ENCODE data around the gene SAMD1. TPM values are rescaled to one million over a fixed set of nuclear protein-coding genes. Genes with fewer than 3 reads are reported as not detected.

SAMD1 gene
- total and polyA plus RNA-seq, 2 of the 8 experiments (the other 6 are each of a cell fraction or from before 2014, with no cell fraction given) = 40.0 to 100 TPM

- peak overlapping the region; percentile 64; the same call in 1 of the 2 replicates for H2AFZ ChIP-seq (ENCODE audit: low read length)
- no peak for TF ChIP-seq SP4 (IDR thresholded peaks at IDR 0.05; ENCODE audit: low read length)
- TF ChIP-seq MAFK (IDR thresholded peaks at IDR 0.05; ENCODE audit: low read depth, low read length) = no peak
- no peak for TF ChIP-seq CTCF (IDR thresholded peaks at IDR 0.05; ENCODE audit: control extremely low read depth in 1 of 3, insufficient read depth in 1 of 3, low read depth in 1 of 3, low read length in 3 of 3)
- 0 out of 2 replicates have a peak, but pooled peaks have one; percentile 59 for TF ChIP-seq SUZ12 (IDR thresholded peaks at IDR 0.05; ENCODE audit: low read length)
- TF ChIP-seq RBBP5 (IDR thresholded peaks at IDR 0.05; ENCODE audit: borderline replicate concordance, low read depth, low read length) = no peak
- TF ChIP-seq TAF1 (IDR thresholded peaks at IDR 0.05; ENCODE audit: low read depth, low read length) = no peak
- TF ChIP-seq NANOG (IDR thresholded peaks at IDR 0.05; ENCODE audit: insufficient read depth, low read depth, low read length, poor library complexity, severe bottlenecking) = no peak
- TF ChIP-seq KDM4A (IDR thresholded peaks at IDR 0.05; ENCODE audit: low read depth, low read length, severe bottlenecking) = peak; percentile 17
Measured at GRCh38 chr19:14073925-14074838, 16.4 kb downstream of the SAMD1 start.

More at GRCh38 chr19:14073925-14074838, 16.4 kb downstream of the SAMD1 start:
- Histone ChIP-seq H4K91ac (replicated peaks; ENCODE audit: insufficient read length, low read length) (no peak overlapping the region), H3K4ac (replicated peaks; ENCODE audit: insufficient read length, low read depth, low read length) (no peak overlapping the region), H4K20me1 (replicated peaks in 1 of 2; ENCODE audit: control insufficient read depth in 1 of 2, insufficient read depth in 2 of 2, low read length in 2 of 2) (peaks cover 0 to 2% of the 10 kb centered on the region in 2 experiments), H3K56ac (replicated peaks; ENCODE audit: insufficient read length, low read depth, low read length) (no peak overlapping the region), H3K14ac (ENCODE audit: insufficient read length) (no peak overlapping the region), H3K23me2 (ENCODE audit: low read depth, low read length) (peaks cover 18% of the 10 kb centered on the region; the same call in 1 of the 2 replicates), H4K5ac (ENCODE audit: insufficient read length, low read depth, low read length) (no peak overlapping the region), H3K79me1 (ENCODE audit: low read depth, low read length) (no peaks in the 10 kb centered on the region), H3K4me1 (replicated peaks in 1 of 4; ENCODE audit: control insufficient read depth in 3 of 4, insufficient read depth in 4 of 4, low read length in 3 of 4) (peaks cover 0 to 15% (median 9%) of the 10 kb centered on the region in 4 experiments; a peak in 5 of 7 replicates), H2BK5ac (ENCODE audit: low read depth, low read length) (no peak overlapping the region), H2BK120ac (replicated peaks; ENCODE audit: low read depth, low read length) (no peak overlapping the region), H2BK20ac (ENCODE audit: low read length) (no peak overlapping the region), H3K4me2 (ENCODE audit: insufficient read depth in 1 of 2, low read depth in 2 of 2, low read length in 2 of 2) (peak overlapping the region; percentile 57 to 98), H3K23ac (ENCODE audit: insufficient read length) (no peak overlapping the region), H3K9me3 (ENCODE audit: insufficient read depth in 2 of 2, low read depth in 1 of 2, low read length in 1 of 2) (no peaks in the 10 kb centered on the region; a peak in 1 of 4 replicates), H2AK5ac (ENCODE audit: low read depth, low read length) (no peak overlapping the region), H3K18ac (ENCODE audit: extremely low read depth, low read length) (peak overlapping the region; percentile 32; the same call in 1 of the 2 replicates), H4K8ac (ENCODE audit: extremely low read depth, insufficient read depth, low read length) (peak overlapping the region; percentile 62), H3K9ac (replicated peaks in 1 of 4; ENCODE audit: extremely low read depth in 1 of 4, low read depth in 3 of 4, low read length in 3 of 4) (no peak overlapping the region; a peak in 2 of 7 replicates), H2BK15ac (ENCODE audit: low read length) (no peak overlapping the region), H3K36me3 (ENCODE audit: control insufficient read depth in 2 of 4, insufficient read depth in 4 of 4, low read length in 3 of 4) (no peaks in the 10 kb centered on the region), H3K27ac (ENCODE audit: low read depth, low read length) (no peak overlapping the region), H3K79me2 (ENCODE audit: control insufficient read depth in 1 of 2, insufficient read depth in 2 of 2, low read length in 2 of 2) (no peaks in the 10 kb centered on the region), H3K27me3 (replicated peaks in 1 of 4; ENCODE audit: control insufficient read depth in 3 of 4, extremely low read depth in 1 of 4, insufficient read depth in 3 of 4, low read length in 3 of 4) (peaks cover 17 to 40% (median 32%) of the 10 kb centered on the region in 4 experiments), H2BK12ac (ENCODE audit: low read depth, low read length) (no peak overlapping the region), H3K4me3 (ENCODE audit: extremely low read depth in 1 of 4, insufficient read depth in 2 of 4, low read depth in 3 of 4, low read length in 4 of 4) (peak overlapping the region; percentile 42 to 66 (median 50))
- WGBS, 2 experiments (ENCODE audit: extremely low coverage in 1 of 2, insufficient coverage in 1 of 2, insufficient read length in 1 of 2, insufficient replicate concordance in 2 of 2, low coverage in 1 of 2, low lambda C conversion rate in 2 of 2, missing lambda C conversion rate in 1 of 2) = 16% methylated on average over 38 of the region's 44 CpGs; no CpG with 5 or more reads in 1 of the 2 experiments
- no peak for FAIRE-seq
- POLR2A ChIA-PET (ENCODE audit: partially characterized antibody) = interaction anchor here (0.7 to 2.6 kb wide), 5 partner anchors 18 to 193 kb away, joined by 3 to 10 read pairs (median 3); partner anchors contain the start of gene IL27RA
- CTCF ChIA-PET (ENCODE audit: partially characterized antibody) = interaction anchor here (0.6 to 7.0 kb wide), 23 partner anchors 8 to 216 kb away, joined by 3 to 103 read pairs (median 4); partner anchors contain the start of genes C19orf67, NANOS3 and PALM3
- DNase-seq (ENCODE audit: low read depth in 1 of 2, low spot score in 2 of 2) = peak in 1 of 2 experiments; percentile 64
